Natural killer cell (primary cell): ENCODE data around the gene CAPN5. TPM values are rescaled to one million over a fixed set of nuclear protein-coding genes. Genes with fewer than 3 reads are reported as not detected.

Experiments used
- ATAC-seq, 3 donors: fragments of 150-1000 bp in 2 of 3; fragments of 200-7000 bp in 1 of 3; cut with Tn5 transposase; 1 replicate in 1 of 3; 2 replicates in 2 of 3; pipeline ENCODE4 v1.10.0; 2021; ENCODE audit warnings: mild to moderate bottlenecking in 2 of 3, moderate library complexity in 2 of 3
- DNase-seq, 2 donors: peaks; one replicate each; pipeline versions ENCODE4 v3.0.0 to v3.0.0-alpha.2; 2013 to 2021; ENCODE audit warnings: mixed read lengths in 1 of 2
- H3K27ac ChIP-seq: one replicate; pipeline ENCODE4 v1.5.1; 2013; ENCODE audit warnings: mild to moderate bottlenecking, low read length
- H3K27me3 ChIP-seq: one replicate; pipeline ENCODE4 v1.6.1; 2013; ENCODE audit warnings: low read length; ENCODE audit not compliant: control insufficient read depth, insufficient read depth
- H3K36me3 ChIP-seq: one replicate; pipeline ENCODE4 v1.6.1; 2013; ENCODE audit warnings: low read length; ENCODE audit not compliant: control insufficient read depth, insufficient read depth
- H3K4me1 ChIP-seq: one replicate; pipeline ENCODE4 v1.6.1; 2013; ENCODE audit warnings: low read length; ENCODE audit not compliant: control insufficient read depth, insufficient read depth
- H3K4me3 ChIP-seq: one replicate; pipeline ENCODE4 v1.5.1; 2013; ENCODE audit warnings: low read length
- H3K9me3 ChIP-seq: one replicate; pipeline ENCODE4 v1.6.1; 2013; ENCODE audit warnings: low read length; ENCODE audit not compliant: control insufficient read depth, insufficient read depth
- H3K27ac Mint-ChIP-seq, 2 donors: one replicate each; pipeline ENCODE4 v1.8.0; 2022; ENCODE audit warnings: mild to moderate bottlenecking in 2 of 2, mixed read lengths in 2 of 2, moderate library complexity in 1 of 2
- H3K27me3 Mint-ChIP-seq, 2 donors: one replicate each; pipeline ENCODE4 v1.8.0; 2022; ENCODE audit warnings: low read depth in 2 of 2, mixed read lengths in 2 of 2
- H3K36me3 Mint-ChIP-seq: one replicate; pipeline ENCODE4 v1.8.0; 2022; ENCODE audit warnings: mixed read lengths
- H3K4me1 Mint-ChIP-seq, 2 donors: one replicate each; pipeline ENCODE4 v1.8.0; 2022; ENCODE audit warnings: mixed read lengths in 2 of 2
- H3K4me3 Mint-ChIP-seq: one replicate; pipeline ENCODE4 v1.8.0; 2022; ENCODE audit warnings: mild to moderate bottlenecking, moderate library complexity, mixed read lengths
- H3K9me3 Mint-ChIP-seq, 2 donors: one replicate each; pipeline ENCODE4 v1.8.0; 2022; ENCODE audit warnings: mixed read lengths in 2 of 2
- CTCF ChIP-seq: fragments of 200-600 bp; IDR thresholded peaks from one replicate; pipeline ENCODE4 v1.8.0; 2022; ENCODE audit warnings: antibody characterized with exemption
- WGBS: methylation state at CpG from one replicate; pipeline ENCODE4 v1.1.7; 2013; ENCODE audit warnings: missing lambda C conversion rate; ENCODE audit not compliant: insufficient coverage; 5-methylcytosine and 5-hydroxymethylcytosine counted together
- intact Hi-C: fragments of 100-400 bp; cut with micrococcal nuclease; formaldehyde crosslinking; loops from one replicate; pipeline ENCODE4 v1.14.2; 2022
- total RNA-seq, 4 donors: library from RNA; stranded (reverse); fragments of 120-200 nt in 1 of 4; gene quantifications; one replicate each; pipeline versions ENCODE4 v1.2.3 to v1.2.4, GENCODE V29; 2013 to 2022

CAPN5 gene
- total RNA-seq, 3 donors from 2014 or later (not counting 1 experiment from before 2014, with no cell fraction given), result 32.3 to 34.5 (median 34.3) TPM

- no peak overlapping the region for H3K4me3 ChIP-seq
- no peak overlapping the region for H3K27ac ChIP-seq
- DNase-seq, result no peak
- Mint-ChIP-seq H3K9me3 (no peaks in the 10 kb centered on the region), H3K4me1 (peaks cover 5% of the 10 kb centered on the region in 2 donors), H3K36me3 (no peaks in the 10 kb centered on the region), H3K27ac (no peak overlapping the region), H3K27me3 (no peaks in the 10 kb centered on the region), H3K4me3 (no peak overlapping the region)
- no peak for TF ChIP-seq CTCF
- intact Hi-C loops, result loop anchor here (1.0 to 5.0 kb wide), 3 partner anchors 24 to 173 kb away; partner anchors contain the start of gene CAPN5
- WGBS, result 59% methylated on average over 13 of the region's 13 CpGs
- no peaks in the 10 kb centered on the region for H3K36me3 ChIP-seq
- no peak for ATAC-seq
- H3K27me3 ChIP-seq, result no peaks in the 10 kb centered on the region
- no peaks in the 10 kb centered on the region for H3K9me3 ChIP-seq
- H3K4me1 ChIP-seq, result no peaks in the 10 kb centered on the region
Measured at GRCh38 chr11:77090373-77091111, 23.8 kb downstream of the CAPN5 start.

GRCh38 chr11:77091146-77091940, 24.6 kb downstream of the CAPN5 start:
- no peaks in the 10 kb centered on the region for H3K27me3 ChIP-seq
- H3K36me3 ChIP-seq, result no peaks in the 10 kb centered on the region
- Mint-ChIP-seq H3K27me3 (no peaks in the 10 kb centered on the region), H3K4me1 (peaks cover 5 to 8% of the 10 kb centered on the region in 2 donors), H3K9me3 (no peaks in the 10 kb centered on the region), H3K27ac (no peak overlapping the region), H3K36me3 (no peaks in the 10 kb centered on the region), H3K4me3 (no peak overlapping the region)
- TF ChIP-seq CTCF, result peak; percentile 96
- intact Hi-C loops, result loop anchor here (1.0 to 5.0 kb wide), 3 partner anchors 25 to 174 kb away; partner anchors contain the start of gene CAPN5
- DNase-seq (peak; percentile 76 to 87), ATAC-seq (peak; percentile 77 to 100 (median 98))
- H3K4me1 ChIP-seq, result no peaks in the 10 kb centered on the region
- WGBS, result 31% methylated on average over 9 of the region's 9 CpGs
- H3K27ac ChIP-seq, result no peak overlapping the region
- H3K4me3 ChIP-seq, result no peak overlapping the region
- H3K9me3 ChIP-seq, result no peaks in the 10 kb centered on the region

- intact Hi-C loops, result loop anchor here (5.0 kb wide), 1 partner anchor 175 kb away; no protein-coding TSS in a partner anchor
- no peak overlapping the region for H3K4me3 ChIP-seq
- H3K4me1 ChIP-seq, result no peaks in the 10 kb centered on the region
- ATAC-seq (no peak), DNase-seq (no peak)
- H3K36me3 Mint-ChIP-seq, result no peaks in the 10 kb centered on the region
- peaks cover 9 to 13% of the 10 kb centered on the region in 2 donors for H3K4me1 Mint-ChIP-seq
- no peaks in the 10 kb centered on the region for H3K9me3 Mint-ChIP-seq
- H3K27ac Mint-ChIP-seq, result no peak overlapping the region
- TF ChIP-seq CTCF, result no peak
- H3K36me3 ChIP-seq, result no peaks in the 10 kb centered on the region
- no peak overlapping the region for H3K27ac ChIP-seq
- H3K27me3 ChIP-seq, result no peaks in the 10 kb centered on the region
- no peak overlapping the region for H3K4me3 Mint-ChIP-seq
- 77% methylated on average over 6 of the region's 7 CpGs for WGBS
- H3K9me3 ChIP-seq, result no peaks in the 10 kb centered on the region
- no peaks in the 10 kb centered on the region for H3K27me3 Mint-ChIP-seq
Measured at GRCh38 chr11:77092382-77092781, 25.6 kb downstream of the CAPN5 start.
